Thyroid gland (tissue), 4 donors: Measurements from ENCODE around the gene CBR1. TPM values are rescaled to one million over a fixed set of nuclear protein-coding genes. Genes with fewer than 3 reads are reported as not detected.

ENCODE experiments used
- DNase-seq, 2 donors: peaks; one replicate each; pipeline ENCODE4 v3.0.0-alpha.2; 2019
- H3K27ac ChIP-seq, 3 donors: fragments of 200-600 bp; sonication (generic); 1 replicate in 2 of 3; 2 replicates in 1 of 3; pipeline ENCODE4 v1.5.1; 2016 to 2019; ENCODE audit warnings: mild to moderate bottlenecking in 1 of 3, moderate library complexity in 1 of 3
- H3K27me3 ChIP-seq: fragments of 200-600 bp; sonication (generic); one replicate; pipeline ENCODE4 v1.5.1; 2019
- H3K36me3 ChIP-seq, 2 donors: fragments of 200-600 bp; sonication (generic); one replicate each; pipeline ENCODE4 v1.5.1; 2016 to 2019
- H3K4me1 ChIP-seq, 2 donors: fragments of 200-600 bp; sonication (generic); one replicate each; pipeline ENCODE4 v1.5.1; 2017 to 2019
- H3K4me3 ChIP-seq, 3 donors: fragments of 200-600 bp; sonication (generic); replicated peaks in 1 of 3; 1 replicate in 2 of 3; 2 replicates in 1 of 3; pipeline ENCODE4 v1.5.1; 2016; ENCODE audit warnings: mild to moderate bottlenecking in 1 of 3
- H3K9me3 ChIP-seq: fragments of 200-600 bp; sonication (generic); one replicate; pipeline ENCODE4 v1.5.1; 2017
- POLR2A ChIP-seq, 2 donors: fragments of 450-650 bp; IDR thresholded peaks; one replicate each; pipeline ENCODE4 v1.6.1; 2017; ENCODE audit warnings: antibody characterized with exemption in 2 of 2, mild to moderate bottlenecking in 2 of 2, moderate library complexity in 1 of 2
- WGBS, 2 donors: methylation state at CpG; one replicate each; pipeline ENCODE4 v1.1.5; 2017; 5-methylcytosine and 5-hydroxymethylcytosine counted together
- intact Hi-C: fragments of 100-400 bp; cut with DNase I; formaldehyde crosslinking; loops from one replicate; pipeline ENCODE4 v1.15.1; 2023
- total RNA-seq, 4 donors: library from RNA; depleted of rRNA; stranded (reverse); fragments of >200 nt; gene quantifications; one replicate each; pipeline ENCODE4 v1.2.3, GENCODE V29; 2016
- TF ChIP-seq, protein P1 (sequence below), 6 experiments: fragments of 200-600 bp in 3 of 6; fragments of 450-650 bp in 3 of 6; sonication (generic) in 3 of 6; IDR thresholded peaks; one replicate each; pipeline ENCODE4 v1.5.1; 2016 to 2019; ENCODE audit warnings: antibody characterized with exemption in 6 of 6, mild to moderate bottlenecking in 2 of 6, inconsistent platforms in 1 of 6, moderate library complexity in 1 of 6

Gene CBR1
- total RNA-seq: 100 to 1,000 TPM; 206 to 600 (median 418) TPM

- no peaks in the 10 kb centered on the region for H3K9me3 ChIP-seq
- H3K27me3 ChIP-seq: no peaks in the 10 kb centered on the region
- TF ChIP-seq, protein P1, sequence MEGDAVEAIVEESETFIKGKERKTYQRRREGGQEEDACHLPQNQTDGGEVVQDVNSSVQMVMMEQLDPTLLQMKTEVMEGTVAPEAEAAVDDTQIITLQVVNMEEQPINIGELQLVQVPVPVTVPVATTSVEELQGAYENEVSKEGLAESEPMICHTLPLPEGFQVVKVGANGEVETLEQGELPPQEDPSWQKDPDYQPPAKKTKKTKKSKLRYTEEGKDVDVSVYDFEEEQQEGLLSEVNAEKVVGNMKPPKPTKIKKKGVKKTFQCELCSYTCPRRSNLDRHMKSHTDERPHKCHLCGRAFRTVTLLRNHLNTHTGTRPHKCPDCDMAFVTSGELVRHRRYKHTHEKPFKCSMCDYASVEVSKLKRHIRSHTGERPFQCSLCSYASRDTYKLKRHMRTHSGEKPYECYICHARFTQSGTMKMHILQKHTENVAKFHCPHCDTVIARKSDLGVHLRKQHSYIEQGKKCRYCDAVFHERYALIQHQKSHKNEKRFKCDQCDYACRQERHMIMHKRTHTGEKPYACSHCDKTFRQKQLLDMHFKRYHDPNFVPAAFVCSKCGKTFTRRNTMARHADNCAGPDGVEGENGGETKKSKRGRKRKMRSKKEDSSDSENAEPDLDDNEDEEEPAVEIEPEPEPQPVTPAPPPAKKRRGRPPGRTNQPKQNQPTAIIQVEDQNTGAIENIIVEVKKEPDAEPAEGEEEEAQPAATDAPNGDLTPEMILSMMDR (IDR thresholded peaks at IDR 0.05): peak in 1 of 6 experiments; percentile 14
- TF ChIP-seq POLR2A (IDR thresholded peaks at IDR 0.05): peak; percentile 75 to 93
- 2 to 4% methylated on average over 51 to 57 of the region's 71 CpGs for WGBS, 2 donors
- peak; percentile 92 to 95 for DNase-seq
- H3K36me3 ChIP-seq: no peaks in the 10 kb centered on the region
- peak within 1 kb of the TSS; percentile 11 to 80 (median 52) for H3K4me3 ChIP-seq
- peaks cover 18 to 56% of the 10 kb centered on the region in 2 donors for H3K4me1 ChIP-seq
- H3K27ac ChIP-seq: peak within 1 kb of the TSS; percentile 65 to 79 (median 72)
- intact Hi-C loops: loop anchor here (5.0 kb wide), 2 partner anchors 42 to 242 kb away; no protein-coding TSS in a partner anchor
These were observed at the start of gene CBR1 for GRCh38 chr21:36069713-36070583. CBR1 (plus strand) TSS chr21:36070024; CDS start chr21:36070116, 92 bp downstream.

DNA sequence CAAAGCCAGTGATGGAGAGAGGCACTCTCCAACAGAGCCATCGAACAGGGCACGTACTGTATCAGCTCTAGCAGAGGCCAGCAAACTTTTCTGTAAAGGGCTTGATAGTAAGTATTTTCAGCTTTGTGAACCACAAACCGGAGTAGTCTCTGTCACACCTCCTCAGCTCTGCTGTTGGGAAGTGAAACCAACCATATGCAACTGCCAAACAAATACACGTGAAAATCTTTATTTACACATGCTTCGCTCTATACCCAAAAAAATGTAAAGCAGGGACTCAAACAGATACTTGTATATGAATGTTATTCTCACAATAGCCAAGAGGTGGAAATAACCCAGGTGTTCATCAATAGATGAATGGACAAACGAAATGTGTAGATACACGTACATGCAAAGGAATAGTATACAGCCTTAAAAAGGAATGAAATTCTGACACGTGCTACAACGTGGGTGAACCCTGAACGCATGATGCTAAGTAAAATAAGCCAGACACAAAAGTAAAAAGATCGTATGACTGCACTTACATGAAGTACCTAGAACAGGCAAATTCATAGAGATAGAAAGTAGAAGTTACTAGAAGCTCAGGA is 48.5 kb upstream of the CBR1 start:
- H3K4me1 ChIP-seq: no peaks in the 10 kb centered on the region

DNA sequence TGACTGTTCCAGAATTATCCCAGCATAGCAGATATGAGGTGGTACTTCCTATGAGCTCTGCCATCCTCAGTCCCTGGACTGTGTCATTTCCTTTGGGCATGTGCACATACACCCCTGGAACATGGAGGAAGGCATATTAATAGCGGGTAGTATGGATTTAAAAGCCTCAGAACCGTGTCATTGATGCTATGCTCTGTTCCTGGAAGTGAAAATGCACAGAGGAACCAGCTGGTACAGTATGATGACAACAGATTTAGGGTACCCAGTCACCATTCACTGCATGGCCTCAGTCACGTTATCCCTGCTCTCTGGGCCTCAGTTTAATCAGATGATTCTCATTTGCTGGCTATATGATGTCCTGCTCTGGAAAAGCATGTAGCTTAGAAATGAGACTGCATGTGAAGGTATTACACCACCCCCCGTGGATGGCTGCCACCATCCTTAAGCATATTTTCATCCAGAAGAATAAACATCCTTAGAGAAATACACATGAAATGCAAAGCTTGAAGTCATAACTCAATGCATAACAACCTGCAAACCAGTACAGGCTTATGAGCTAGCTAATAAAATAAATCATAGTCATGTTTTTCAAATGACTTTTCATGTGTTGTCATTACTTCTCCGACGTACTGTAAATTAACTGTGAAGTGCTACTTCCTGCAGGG is 47.3 kb upstream of the CBR1 start:
- no peak overlapping the region for H3K27ac ChIP-seq
- no peaks in the 10 kb centered on the region for H3K36me3 ChIP-seq
- TF ChIP-seq, protein P1 (IDR thresholded peaks at IDR 0.05): no peak
- TF ChIP-seq POLR2A (IDR thresholded peaks at IDR 0.05): no peak
- 71 to 77% methylated on average over 6 of the region's 6 CpGs for WGBS, 2 donors
- DNase-seq: no peak
- no peaks in the 10 kb centered on the region for H3K4me1 ChIP-seq
- no peaks in the 10 kb centered on the region for H3K9me3 ChIP-seq
- H3K4me3 ChIP-seq: no peak overlapping the region
- intact Hi-C loops: loop anchor here (10.0 kb wide), 1 partner anchor 1128 kb away; no protein-coding TSS in a partner anchor
- H3K27me3 ChIP-seq: no peaks in the 10 kb centered on the region

More for the DNA sequence above, 48.5 kb upstream of the CBR1 start:
- WGBS, 2 donors: 95% methylated on average over 11 of the region's 11 CpGs
- Histone ChIP-seq H3K36me3 (no peaks in the 10 kb centered on the region), H3K27me3 (no peaks in the 10 kb centered on the region), H3K9me3 (no peaks in the 10 kb centered on the region), H3K27ac (no peak overlapping the region), H3K4me3 (no peak overlapping the region)
- no peak for TF ChIP-seq POLR2A (IDR thresholded peaks at IDR 0.05)
- TF ChIP-seq, protein P1 (IDR thresholded peaks at IDR 0.05): no peak
- no peak for DNase-seq
- intact Hi-C loops: loop anchor here (10.0 kb wide), 1 partner anchor 1127 kb away; no protein-coding TSS in a partner anchor

DNA sequence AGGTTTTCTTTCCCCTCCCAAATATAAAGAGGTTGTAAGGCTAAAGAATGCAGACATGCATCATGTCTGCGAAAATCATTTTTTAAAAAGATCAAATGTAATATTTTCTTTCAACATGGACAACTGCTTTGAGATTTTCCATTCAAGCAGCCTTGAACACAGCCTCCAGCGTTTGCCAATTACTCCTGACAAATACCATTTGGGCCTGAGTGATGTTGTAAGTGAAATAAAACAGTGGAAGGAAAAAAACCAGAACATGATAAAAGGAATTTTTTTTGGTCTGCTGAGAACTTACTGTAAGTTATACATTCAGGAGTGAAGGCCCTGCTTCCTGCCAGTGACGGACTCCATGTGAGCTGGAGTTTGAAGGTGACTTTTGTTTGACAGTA is 46.7 kb upstream of the CBR1 start:
- no peaks in the 10 kb centered on the region for H3K9me3 ChIP-seq
- no peaks in the 10 kb centered on the region for H3K36me3 ChIP-seq
- no peak overlapping the region for H3K4me3 ChIP-seq
- no peak overlapping the region for H3K27ac ChIP-seq
- WGBS, 2 donors: 88 to 89% methylated on average over 3 of the region's 3 CpGs
- DNase-seq: no peak
- H3K27me3 ChIP-seq: no peaks in the 10 kb centered on the region
- TF ChIP-seq, protein P1 (IDR thresholded peaks at IDR 0.05): no peak
- TF ChIP-seq POLR2A (IDR thresholded peaks at IDR 0.05): no peak
- no peaks in the 10 kb centered on the region for H3K4me1 ChIP-seq
- intact Hi-C loops: loop anchor here (10.0 kb wide), 1 partner anchor 1128 kb away; no protein-coding TSS in a partner anchor
